Common myeloid progenitor, CD34-positive (primary cell): ENCODE results near the gene SDHAF2.

Experiments
- CTCF ChIA-PET: fragments of 350-600 bp; sonication (Branson Sonifier 250); formaldehyde crosslinking; loops from one replicate; lab custom pipeline; 2021; ENCODE audit warnings: antibody characterized with exemption; lab: Charles Lee
- POLR2A ChIA-PET: fragments of 350-600 bp; sonication (Branson Sonifier 250); formaldehyde crosslinking; loops from one replicate; lab custom pipeline; 2021; ENCODE audit warnings: antibody characterized with exemption; lab: Charles Lee
- DNase-seq, 3 donors: peaks; one replicate each; pipeline versions ENCODE4 v3.0.0 to v3.0.0-alpha.2; 2013
- H3K27ac ChIP-seq, 2 experiments: 1 replicate in 1 of 2; 2 replicates in 1 of 2; pipeline ENCODE4 v1.7.0; 2013; ENCODE audit warnings: inconsistent platforms in 2 of 2, low read length in 2 of 2, mild to moderate bottlenecking in 2 of 2, low read depth in 1 of 2, moderate library complexity in 1 of 2; ENCODE audit not compliant: severe bottlenecking in 2 of 2, insufficient read depth in 1 of 2, poor library complexity in 1 of 2
- H3K27me3 ChIP-seq, 5 experiments: replicated peaks in 2 of 5; 1 replicate in 3 of 5; 2 replicates in 2 of 5; pipeline versions ENCODE4 v1.6.1 to v1.7.0; 2013; ENCODE audit warnings: low read length in 4 of 5, mild to moderate bottlenecking in 2 of 5, moderate library complexity in 2 of 5, inconsistent platforms in 1 of 5; ENCODE audit not compliant: insufficient read depth in 5 of 5, control insufficient read depth in 4 of 5
- H3K36me3 ChIP-seq, 4 experiments: 1 replicate in 2 of 4; 2 replicates in 2 of 4; pipeline versions ENCODE4 v1.6.1 to v1.7.0; 2013; ENCODE audit warnings: low read length in 3 of 4, control low read depth in 1 of 4, mild to moderate bottlenecking in 1 of 4; ENCODE audit not compliant: control insufficient read depth in 4 of 4, insufficient read depth in 4 of 4
- H3K4me1 ChIP-seq, 4 experiments: 1 replicate in 3 of 4; 2 replicates in 1 of 4; pipeline versions ENCODE4 v1.6.1 to v1.7.1; 2013; ENCODE audit warnings: low read length in 3 of 4, mild to moderate bottlenecking in 3 of 4, control low read depth in 1 of 4, inconsistent platforms in 1 of 4, moderate library complexity in 1 of 4; ENCODE audit not compliant: control insufficient read depth in 4 of 4, insufficient read depth in 4 of 4; ENCODE audit errors: control extremely low read depth in 1 of 4
- H3K4me3 ChIP-seq, 7 experiments: 1 replicate in 4 of 7; 2 replicates in 3 of 7; pipeline versions ENCODE4 v1.5.1 to v1.7.0; 2013; ENCODE audit warnings: mild to moderate bottlenecking in 7 of 7, low read length in 6 of 7, moderate library complexity in 6 of 7, inconsistent platforms in 2 of 7, low read depth in 2 of 7, control low read depth in 1 of 7; ENCODE audit not compliant: insufficient read depth in 4 of 7, control insufficient read depth in 1 of 7; ENCODE audit errors: extremely low read depth in 1 of 7
- H3K9me3 ChIP-seq, 5 experiments: 1 replicate in 4 of 5; 2 replicates in 1 of 5; pipeline versions ENCODE4 v1.6.1 to v1.7.1; 2013; ENCODE audit warnings: low read length in 4 of 5, mild to moderate bottlenecking in 2 of 5, inconsistent platforms in 1 of 5, low read depth in 1 of 5, moderate library complexity in 1 of 5; ENCODE audit not compliant: control insufficient read depth in 4 of 5, insufficient read depth in 2 of 5; ENCODE audit errors: control extremely low read depth in 1 of 5
- WGBS: methylation state at CpG from one replicate; pipeline ENCODE4 v1.1.5; 2013; ENCODE audit not compliant: insufficient coverage; 5-methylcytosine and 5-hydroxymethylcytosine counted together

The SDHAF2 gene

GRCh38 chr11:61416941-61417340, 13.0 kb upstream of the SDHAF2 start:
- Histone ChIP-seq H3K9me3 (no peaks in the 10 kb centered on the region), H3K27me3 (no peaks in the 10 kb centered on the region), H3K36me3 (peaks cover 15 to 91% (median 61%) of the 10 kb centered on the region in 4 experiments), H3K4me1 (peaks cover 0 to 17% (median 14%) of the 10 kb centered on the region in 4 experiments), H3K4me3 (no peak overlapping the region), H3K27ac (peak overlapping the region; percentile 81 to 89)
- DNase-seq: no peak
- ChIA-PET CTCF (interaction anchor here (1.9 to 2.3 kb wide), 3 partner anchors 12 to 24 kb away, joined by 5 to 9 read pairs (median 7); partner anchors contain the start of genes CPSF7, SDHAF2 and TMEM216), POLR2A (interaction anchor here (1.8 kb wide), 2 partner anchors 13 to 19 kb away, joined by 4 to 9 read pairs; partner anchors contain the start of genes CPSF7 and SDHAF2)
- WGBS: 100% methylated on average over 3 of the region's 3 CpGs

- Histone ChIP-seq H3K4me3 (no peak overlapping the region), H3K4me1 (peaks cover 0 to 17% (median 14%) of the 10 kb centered on the region in 4 experiments), H3K9me3 (no peaks in the 10 kb centered on the region), H3K27ac (peak overlapping the region; percentile 81 to 89), H3K36me3 (peaks cover 15 to 93% (median 59%) of the 10 kb centered on the region in 4 experiments), H3K27me3 (no peaks in the 10 kb centered on the region)
- WGBS: 43% methylated on average over 1 of the region's 2 CpGs
- CTCF ChIA-PET: interaction anchor here (1.3 to 2.3 kb wide), 5 partner anchors 10 to 25 kb away, joined by 4 to 9 read pairs (median 5); partner anchors contain the start of genes CPSF7, SDHAF2 and TMEM216
- POLR2A ChIA-PET: interaction anchor here (1.8 kb wide), 2 partner anchors 12 to 18 kb away, joined by 4 to 9 read pairs; partner anchors contain the start of genes CPSF7 and SDHAF2
- DNase-seq: peak; percentile 76 to 95 (median 94)
Observed at GRCh38 chr11:61417670-61418069, 12.3 kb upstream of the SDHAF2 start.

GRCh38 chr11:61418136-61418535, 11.8 kb upstream of the SDHAF2 start:
- Histone ChIP-seq H3K4me1 (peaks cover 0 to 17% (median 14%) of the 10 kb centered on the region in 4 experiments), H3K27me3 (no peaks in the 10 kb centered on the region), H3K4me3 (no peak overlapping the region), H3K9me3 (no peaks in the 10 kb centered on the region), H3K36me3 (peaks cover 15 to 93% (median 58%) of the 10 kb centered on the region in 4 experiments), H3K27ac (peak overlapping the region; percentile 81 to 89)
- CTCF ChIA-PET: interaction anchor here (1.3 to 2.3 kb wide), 4 partner anchors 9 to 17 kb away, joined by 4 to 9 read pairs (median 6); partner anchors contain the start of genes CPSF7 and SDHAF2
- peak in 2 of 3 donors; percentile 18 to 20 for DNase-seq
- POLR2A ChIA-PET: interaction anchor here (1.8 kb wide), 2 partner anchors 11 to 17 kb away, joined by 4 to 9 read pairs; partner anchors contain the start of genes CPSF7 and SDHAF2

- Histone ChIP-seq H3K27ac (no peak overlapping the region), H3K36me3 (peaks cover 17 to 91% (median 47%) of the 10 kb centered on the region in 4 experiments), H3K4me1 (peaks cover 0 to 14% (median 9%) of the 10 kb centered on the region in 4 experiments), H3K27me3 (no peaks in the 10 kb centered on the region), H3K4me3 (no peak overlapping the region), H3K9me3 (no peaks in the 10 kb centered on the region)
- DNase-seq: no peak
- POLR2A ChIA-PET: no interaction called here
- CTCF ChIA-PET: interaction anchor here (1.0 to 1.7 kb wide), 2 partner anchors 16 to 21 kb away, joined by 3 to 8 read pairs; no protein-coding TSS in a partner anchor
- 100% methylated on average over 1 of the region's 3 CpGs for WGBS
Observed at GRCh38 chr11:61422226-61422625, 7.7 kb upstream of the SDHAF2 start.

- H3K4me3 ChIP-seq: no peak overlapping the region
- no peaks in the 10 kb centered on the region for H3K9me3 ChIP-seq
- peaks cover 8 to 11% (median 10%) of the 10 kb centered on the region in 4 experiments for H3K4me1 ChIP-seq
- POLR2A ChIA-PET: interaction anchor here (1.2 kb wide), 1 partner anchor 32 kb away, joined by 3 read pairs; no protein-coding TSS in a partner anchor
- whole genome bisulfite sequencing: no CpG with 5 or more reads among the region's 1 CpG
- no peaks in the 10 kb centered on the region for H3K27me3 ChIP-seq
- CTCF ChIA-PET: interaction anchor here (0.7 to 2.2 kb wide), 5 partner anchors 10 to 89 kb away, joined by 3 to 17 read pairs (median 4); no protein-coding TSS in a partner anchor
- H3K27ac ChIP-seq: peak overlapping the region; percentile 12 to 15
- H3K36me3 ChIP-seq: peaks cover 16 to 75% (median 37%) of the 10 kb centered on the region in 4 experiments
- no peak for DNase-seq
Observed at GRCh38 chr11:61425367-61426131, 4.4 kb upstream of the SDHAF2 start.

GRCh38 chr11:61429346-61429690, 606 bp upstream of the SDHAF2 start:
- peaks cover 6 to 47% (median 25%) of the 10 kb centered on the region in 4 experiments for H3K36me3 ChIP-seq
- WGBS: 0% methylated on average over 37 of the region's 37 CpGs
- peaks cover 10 to 28% (median 19%) of the 10 kb centered on the region in 4 experiments for H3K4me1 ChIP-seq

More at GRCh38 chr11:61429346-61429690, 606 bp upstream of the SDHAF2 start:
- POLR2A ChIA-PET: interaction anchor here (0.5 to 2.1 kb wide), 10 partner anchors 9 to 341 kb away, joined by 3 to 12 read pairs (median 3); partner anchors contain the start of gene SYT7
- Histone ChIP-seq H3K4me3 (peak overlapping the region; percentile 49 to 100 (median 88)), H3K9me3 (no peaks in the 10 kb centered on the region), H3K27ac (peak overlapping the region; percentile 97 to 98), H3K27me3 (no peaks in the 10 kb centered on the region)
- peak; percentile 81 to 88 (median 86) for DNase-seq
- CTCF ChIA-PET: interaction anchor here (0.9 to 3.5 kb wide), 10 partner anchors 9 to 88 kb away, joined by 3 to 17 read pairs (median 6); no protein-coding TSS in a partner anchor
